Ascending aorta (tissue), 2 donors: ENCODE measurements around the gene YES1. TPM values are rescaled to one million over a fixed set of nuclear protein-coding genes. Genes with fewer than 3 reads are reported as not detected.
"Not testable (repeated sequence)": the region's sequence is repeated elsewhere in the genome, so short reads cannot be mapped to it uniquely, and the experiment has no call there.

ENCODE experiments used
- DNase-seq, 2 donors: peaks; one replicate each; pipeline ENCODE4 v3.0.0-alpha.2; 2019; ENCODE audit warnings: low spot score in 2 of 2
- H3K27ac ChIP-seq, 2 donors: fragments of 200-600 bp; sonication (generic); one replicate each; pipeline ENCODE4 v1.5.1; 2016 to 2017; ENCODE audit warnings: mild to moderate bottlenecking in 1 of 2
- H3K27me3 ChIP-seq: fragments of 200-600 bp; sonication (generic); one replicate; pipeline ENCODE4 v1.5.1; 2017
- H3K36me3 ChIP-seq, 2 donors: fragments of 200-600 bp; sonication (generic); one replicate each; pipeline ENCODE4 v1.5.1; 2016
- H3K4me1 ChIP-seq, 2 donors: fragments of 200-600 bp; sonication (generic); one replicate each; pipeline ENCODE4 v1.5.1; 2016 to 2017; ENCODE audit warnings: mild to moderate bottlenecking in 1 of 2
- H3K4me3 ChIP-seq, 2 donors: fragments of 200-600 bp; sonication (generic); one replicate each; pipeline ENCODE4 v1.5.1; 2016 to 2017; ENCODE audit warnings: mild to moderate bottlenecking in 1 of 2
- H3K9me3 ChIP-seq, 2 donors: fragments of 200-600 bp; sonication (generic); one replicate each; pipeline ENCODE4 v1.5.1; 2016
- intact Hi-C: fragments of 100-400 bp; cut with DNase I; formaldehyde crosslinking; loops from one replicate; pipeline ENCODE4 v1.15.1; 2023
- total RNA-seq: library from RNA; depleted of rRNA; stranded (reverse); fragments of >200 nt; gene quantifications from one replicate; pipeline ENCODE4 v1.1.0, GENCODE V29; 2016
- TF ChIP-seq, protein P1 (sequence below), 3 experiments: fragments of 200-600 bp in 2 of 3; fragments of 450-650 bp in 1 of 3; sonication (generic) in 2 of 3; IDR thresholded peaks; one replicate each; pipeline ENCODE4 v1.5.1; 2016 to 2019; ENCODE audit warnings: antibody characterized with exemption in 3 of 3, mild to moderate bottlenecking in 1 of 3, moderate library complexity in 1 of 3

YES1 gene
- total RNA-seq, 1 donor from 2014 or later = 30.5 TPM

DNA sequence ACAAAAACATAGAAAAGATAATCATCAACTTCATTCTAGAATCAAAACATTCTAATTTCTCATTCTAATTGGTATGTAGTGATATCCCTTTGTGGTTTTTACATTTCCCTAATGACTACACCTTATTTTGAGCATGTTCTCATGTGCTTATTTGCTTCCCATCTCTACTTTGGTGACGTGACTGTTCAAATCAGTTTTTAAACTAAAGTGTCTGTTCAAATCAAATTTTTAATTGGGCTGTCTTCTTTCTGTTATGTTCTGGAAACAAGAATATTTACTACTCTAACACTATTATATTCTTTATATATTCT lies 45.5 kb downstream of the YES1 start:
- DNase-seq = no peak
- TF ChIP-seq, protein P1, sequence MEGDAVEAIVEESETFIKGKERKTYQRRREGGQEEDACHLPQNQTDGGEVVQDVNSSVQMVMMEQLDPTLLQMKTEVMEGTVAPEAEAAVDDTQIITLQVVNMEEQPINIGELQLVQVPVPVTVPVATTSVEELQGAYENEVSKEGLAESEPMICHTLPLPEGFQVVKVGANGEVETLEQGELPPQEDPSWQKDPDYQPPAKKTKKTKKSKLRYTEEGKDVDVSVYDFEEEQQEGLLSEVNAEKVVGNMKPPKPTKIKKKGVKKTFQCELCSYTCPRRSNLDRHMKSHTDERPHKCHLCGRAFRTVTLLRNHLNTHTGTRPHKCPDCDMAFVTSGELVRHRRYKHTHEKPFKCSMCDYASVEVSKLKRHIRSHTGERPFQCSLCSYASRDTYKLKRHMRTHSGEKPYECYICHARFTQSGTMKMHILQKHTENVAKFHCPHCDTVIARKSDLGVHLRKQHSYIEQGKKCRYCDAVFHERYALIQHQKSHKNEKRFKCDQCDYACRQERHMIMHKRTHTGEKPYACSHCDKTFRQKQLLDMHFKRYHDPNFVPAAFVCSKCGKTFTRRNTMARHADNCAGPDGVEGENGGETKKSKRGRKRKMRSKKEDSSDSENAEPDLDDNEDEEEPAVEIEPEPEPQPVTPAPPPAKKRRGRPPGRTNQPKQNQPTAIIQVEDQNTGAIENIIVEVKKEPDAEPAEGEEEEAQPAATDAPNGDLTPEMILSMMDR (IDR thresholded peaks at IDR 0.05) = no peak
- no peak overlapping the region for H3K27ac ChIP-seq
- no peaks in the 10 kb centered on the region for H3K27me3 ChIP-seq
- intact Hi-C loops = no loop called here
- no peak overlapping the region for H3K4me3 ChIP-seq
- H3K36me3 ChIP-seq = no peaks in the 10 kb centered on the region
- H3K4me1 ChIP-seq = no peaks in the 10 kb centered on the region
- H3K9me3 ChIP-seq = no peaks in the 10 kb centered on the region

DNA sequence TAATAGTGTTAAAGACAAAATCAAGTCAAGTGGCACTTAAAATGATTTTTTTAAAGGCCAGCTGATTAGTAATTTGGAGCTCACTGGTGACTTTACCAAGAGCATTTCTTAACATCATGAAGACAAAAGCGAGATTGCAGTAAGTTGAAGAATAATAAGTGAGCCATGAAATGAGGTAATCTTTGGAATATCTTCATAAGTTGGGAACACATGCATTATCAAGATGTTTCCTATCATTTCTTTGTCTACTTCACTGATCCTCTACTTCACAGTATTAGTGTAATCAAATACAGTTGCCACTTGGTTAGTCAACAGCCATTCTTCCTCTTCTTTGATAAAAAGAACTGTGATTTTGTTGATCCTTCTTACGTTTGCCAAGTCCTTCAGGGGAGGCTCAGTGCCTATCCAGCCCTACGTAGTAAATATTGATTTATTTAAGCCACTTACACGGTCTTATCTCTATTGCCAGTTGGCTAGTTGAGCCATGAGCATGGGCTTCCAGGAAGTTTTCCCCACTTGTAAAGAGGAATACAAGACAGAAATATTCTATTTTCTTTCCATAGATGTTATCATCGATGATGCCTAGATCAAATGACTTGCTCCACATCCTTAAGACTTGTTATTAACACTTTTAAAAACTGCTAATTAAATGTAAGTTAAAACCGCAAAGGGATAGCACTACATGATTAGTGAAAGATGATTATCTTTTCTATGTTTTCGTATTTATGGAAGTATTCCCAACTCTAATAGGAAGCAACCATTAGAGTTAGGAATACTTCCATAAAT lies 46.1 kb downstream of the YES1 start:
- Histone ChIP-seq H3K4me1 (no peaks in the 10 kb centered on the region), H3K9me3 (no peaks in the 10 kb centered on the region), H3K36me3 (no peaks in the 10 kb centered on the region), H3K27me3 (no peaks in the 10 kb centered on the region), H3K27ac (no peak overlapping the region), H3K4me3 (no peak overlapping the region)
- TF ChIP-seq, protein P1 (IDR thresholded peaks at IDR 0.05) = no peak
- intact Hi-C loops = no loop called here
- no peak for DNase-seq

GRCh38 chr18:759864-760263 lies 52.2 kb downstream of the YES1 start:
- H3K27ac ChIP-seq, DNase-seq, H3K36me3 ChIP-seq, H3K4me1 ChIP-seq, H3K4me3 ChIP-seq, H3K27me3 ChIP-seq, H3K9me3 ChIP-seq, intact Hi-C loops: not testable (repeated sequence)

DNA sequence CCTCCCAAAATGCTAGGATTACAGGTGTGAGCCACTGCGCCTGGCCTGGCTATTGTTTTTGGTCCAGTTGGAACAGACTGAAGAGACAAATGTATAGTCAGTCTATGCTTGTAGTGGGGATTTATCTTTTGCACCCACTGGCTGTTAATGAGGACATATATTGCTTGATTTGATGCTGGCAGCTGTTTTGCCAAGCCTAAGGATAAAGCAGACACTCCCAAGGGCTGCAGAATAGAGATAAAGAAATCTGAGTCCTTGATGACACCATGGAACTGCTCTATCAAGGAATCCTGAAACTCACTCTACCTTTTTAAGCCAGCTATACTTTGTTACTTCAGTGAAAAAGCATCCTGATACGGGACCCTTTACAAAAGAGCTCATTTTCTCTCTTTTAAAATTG lies 56.5 kb downstream of the YES1 start:
- Histone ChIP-seq H3K27me3 (no peaks in the 10 kb centered on the region), H3K4me3 (no peak overlapping the region), H3K9me3 (no peaks in the 10 kb centered on the region), H3K4me1 (no peaks in the 10 kb centered on the region), H3K27ac (no peak overlapping the region), H3K36me3 (peaks cover 0 to 5% of the 10 kb centered on the region in 2 donors)
- intact Hi-C loops = no loop called here
- TF ChIP-seq, protein P1 (IDR thresholded peaks at IDR 0.05) = no peak
- no peak for DNase-seq

GRCh38 chr18:754656-755055 lies 57.4 kb downstream of the YES1 start:
- no peaks in the 10 kb centered on the region for H3K9me3 ChIP-seq
- TF ChIP-seq, protein P1 (IDR thresholded peaks at IDR 0.05) = no peak
- no peaks in the 10 kb centered on the region for H3K4me1 ChIP-seq
- H3K36me3 ChIP-seq = peaks cover 0 to 5% of the 10 kb centered on the region in 2 donors
- no peak for DNase-seq
- no peaks in the 10 kb centered on the region for H3K27me3 ChIP-seq
- H3K4me3 ChIP-seq = no peak overlapping the region
- intact Hi-C loops = no loop called here
- H3K27ac ChIP-seq = no peak overlapping the region

DNA sequence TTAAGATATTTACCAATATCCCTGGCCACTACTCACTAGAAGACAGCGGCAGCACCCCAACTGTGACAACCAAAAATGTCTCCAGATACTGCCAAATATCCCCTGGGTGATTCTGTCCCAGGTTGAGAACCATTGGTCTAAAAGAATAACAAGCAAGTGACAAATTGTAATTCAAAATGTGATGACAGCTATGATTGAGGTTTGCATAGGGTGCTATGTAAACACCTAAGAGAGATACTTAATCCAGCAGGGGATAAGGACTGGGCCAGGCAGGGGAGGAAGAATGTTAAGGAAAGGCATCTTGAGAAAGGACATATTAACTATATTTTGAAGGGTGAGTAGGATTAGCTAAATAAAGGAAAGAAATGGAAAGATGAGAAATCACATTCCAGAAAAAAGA lies 61.6 kb downstream of the YES1 start:
- no peaks in the 10 kb centered on the region for H3K9me3 ChIP-seq
- no peak overlapping the region for H3K27ac ChIP-seq
- TF ChIP-seq, protein P1 (IDR thresholded peaks at IDR 0.05) = no peak
- no peaks in the 10 kb centered on the region for H3K4me1 ChIP-seq
- no peak for DNase-seq
- H3K4me3 ChIP-seq = no peak overlapping the region
- H3K27me3 ChIP-seq = no peaks in the 10 kb centered on the region
- intact Hi-C loops = no loop called here
- H3K36me3 ChIP-seq = peaks cover 4 to 14% of the 10 kb centered on the region in 2 donors
